HEK293 (cell line): ENCODE measurements around the gene ZNF80.

ENCODE experiments used
- CTCF ChIA-PET: fragments of 350-600 bp; formaldehyde crosslinking; extraction: SDS; loops from one replicate; lab custom pipeline; 2021; ENCODE audit warnings: antibody characterized with exemption; lab: Yijun Ruan, JAX
- POLR2A ChIA-PET: fragments of 300-600 bp; formaldehyde crosslinking; extraction: SDS; loops from one replicate; lab custom pipeline; 2020; ENCODE audit warnings: antibody characterized with exemption, inconsistent platforms; lab: Yijun Ruan, JAX
- H3K27ac ChIP-seq: fragments of 200-500 bp; sonication (Bioruptor generic); 2 replicates; pipeline ENCODE4 v1.5.1; 2014; ENCODE audit warnings: low read depth, low read length, control low read depth, inconsistent platforms; ENCODE audit errors: extremely low read depth
- H3K36me3 ChIP-seq, 2 experiments: fragments of 200-500 bp in 1 of 2; sonication (Bioruptor generic) in 1 of 2; 1 replicate in 1 of 2; 2 replicates in 1 of 2; pipeline ENCODE4 v1.5.1; 2014 to 2017; ENCODE audit warnings: inconsistent platforms in 2 of 2, low read length in 2 of 2; ENCODE audit not compliant: control insufficient read depth in 2 of 2, insufficient read depth in 1 of 2
- H3K4me1 ChIP-seq: fragments of 200-500 bp; sonication (Bioruptor generic); 2 replicates; pipeline ENCODE4 v1.5.1; 2014; ENCODE audit warnings: mild to moderate bottlenecking, low read length, inconsistent platforms; ENCODE audit not compliant: control insufficient read depth, insufficient read depth
- H3K4me3 ChIP-seq: 2 replicates; pipeline ENCODE4 v1.5.1; 2011; ENCODE audit warnings: low read depth, mild to moderate bottlenecking, control low read depth, low read length, moderate library complexity
- H3K9me3 ChIP-seq: fragments of 200-500 bp; sonication (Bioruptor generic); 2 replicates; pipeline ENCODE4 v1.5.1; 2014; ENCODE audit warnings: low read depth, low read length, inconsistent platforms; ENCODE audit not compliant: control insufficient read depth, insufficient read depth
- GLI4 ChIP-seq: fragments of 450-650 bp; formaldehyde crosslinking; IDR thresholded peaks from 2 replicates; pipeline ENCODE4 v1.5.1; 2016; ENCODE audit warnings: missing biosample characterization, missing genetic modification characterization
- KLF1 ChIP-seq: fragments of 450-650 bp; formaldehyde crosslinking; IDR thresholded peaks from 2 replicates; pipeline ENCODE4 v1.5.1; 2016; ENCODE audit warnings: missing biosample characterization, missing genetic modification characterization
- OSR2 ChIP-seq: fragments of 450-650 bp; formaldehyde crosslinking; IDR thresholded peaks from 2 replicates; pipeline ENCODE4 v1.5.1; 2016; ENCODE audit warnings: missing biosample characterization, missing genetic modification characterization
- OVOL3 ChIP-seq: fragments of 450-650 bp; formaldehyde crosslinking; IDR thresholded peaks from 2 replicates; pipeline ENCODE4 v1.5.1; 2016; ENCODE audit warnings: missing biosample characterization, missing genetic modification characterization
- PRDM1 ChIP-seq: fragments of 450-650 bp; formaldehyde crosslinking; IDR thresholded peaks from 2 replicates; pipeline ENCODE4; 2016; ENCODE audit warnings: missing biosample characterization, missing genetic modification characterization
- PRDM2 ChIP-seq: fragments of 450-650 bp; formaldehyde crosslinking; IDR thresholded peaks from 2 replicates; pipeline ENCODE4 v1.5.1; 2016; ENCODE audit warnings: missing biosample characterization, missing genetic modification characterization, borderline replicate concordance
- ZBTB48 ChIP-seq: fragments of 450-650 bp; formaldehyde crosslinking; IDR thresholded peaks from 2 replicates; pipeline ENCODE4 v1.5.1; 2016; ENCODE audit warnings: missing biosample characterization, missing genetic modification characterization
- ZFHX2 ChIP-seq: fragments of 450-650 bp; formaldehyde crosslinking; conservative IDR thresholded peaks from 2 replicates; pipeline ENCODE4 v1.5.1; 2016; ENCODE audit warnings: missing biosample characterization, missing genetic modification characterization
- ZFP41 ChIP-seq: fragments of 450-650 bp; formaldehyde crosslinking; IDR thresholded peaks from 2 replicates; pipeline ENCODE4 v1.5.1; 2016; ENCODE audit warnings: missing biosample characterization, missing genetic modification characterization, borderline replicate concordance
- ZNF10 ChIP-seq: fragments of 450-650 bp; formaldehyde crosslinking; IDR thresholded peaks from 2 replicates; pipeline ENCODE4 v1.5.1; 2017; ENCODE audit warnings: missing biosample characterization, missing genetic modification characterization
- ZNF302 ChIP-seq: fragments of 450-650 bp; formaldehyde crosslinking; IDR thresholded peaks from 2 replicates; pipeline ENCODE4 v1.5.1; 2016; ENCODE audit warnings: missing biosample characterization, missing genetic modification characterization, low read depth
- ZNF324 ChIP-seq: fragments of 450-650 bp; formaldehyde crosslinking; IDR thresholded peaks from 2 replicates; pipeline ENCODE4 v1.5.1; 2016; ENCODE audit warnings: missing biosample characterization, missing genetic modification characterization
- ZNF335 ChIP-seq: fragments of 450-650 bp; formaldehyde crosslinking; conservative IDR thresholded peaks from 2 replicates; pipeline ENCODE4 v1.5.1; 2016; ENCODE audit warnings: missing biosample characterization, missing genetic modification characterization
- ZNF394 ChIP-seq: fragments of 450-650 bp; formaldehyde crosslinking; IDR thresholded peaks from 2 replicates; pipeline ENCODE4 v1.5.1; 2016; ENCODE audit warnings: missing biosample characterization, missing genetic modification characterization, mild to moderate bottlenecking, moderate library complexity, borderline replicate concordance
- ZNF488 ChIP-seq: fragments of 450-650 bp; formaldehyde crosslinking; IDR thresholded peaks from 2 replicates; pipeline ENCODE4 v1.5.1; 2016; ENCODE audit warnings: missing biosample characterization, missing genetic modification characterization
- ZNF571 ChIP-seq: fragments of 450-650 bp; formaldehyde crosslinking; IDR thresholded peaks from 2 replicates; pipeline ENCODE4 v1.5.0; 2017; ENCODE audit warnings: missing biosample characterization, missing genetic modification characterization
- ZNF677 ChIP-seq: fragments of 450-650 bp; IDR thresholded peaks from 2 replicates; pipeline ENCODE4 v1.5.0; 2018; ENCODE audit warnings: missing biosample characterization, mild to moderate bottlenecking, missing genetic modification characterization, moderate library complexity
- ZNF76 ChIP-seq: fragments of 450-650 bp; formaldehyde crosslinking; IDR thresholded peaks from 2 replicates; pipeline ENCODE4; 2016; ENCODE audit warnings: low read depth, missing biosample characterization, missing genetic modification characterization, borderline replicate concordance
- ZNF785 ChIP-seq: fragments of 450-650 bp; formaldehyde crosslinking; IDR thresholded peaks from 2 replicates; pipeline ENCODE4 v1.5.1; 2016; ENCODE audit warnings: missing biosample characterization, missing genetic modification characterization
- TF ChIP-seq, protein P1 (sequence below): fragments of 450-650 bp; formaldehyde crosslinking; IDR thresholded peaks from 2 replicates; pipeline ENCODE4 v1.5.1; 2016; ENCODE audit warnings: missing biosample characterization, missing genetic modification characterization

Gene ZNF80

GRCh38 chr3:114252954-114253353, 15.6 kb upstream of the ZNF80 start (continued):
- no peak for TF ChIP-seq PRDM2 (tag by site-specific recombination)
- TF ChIP-seq, all 188 proteins: peak for 0

DNA sequence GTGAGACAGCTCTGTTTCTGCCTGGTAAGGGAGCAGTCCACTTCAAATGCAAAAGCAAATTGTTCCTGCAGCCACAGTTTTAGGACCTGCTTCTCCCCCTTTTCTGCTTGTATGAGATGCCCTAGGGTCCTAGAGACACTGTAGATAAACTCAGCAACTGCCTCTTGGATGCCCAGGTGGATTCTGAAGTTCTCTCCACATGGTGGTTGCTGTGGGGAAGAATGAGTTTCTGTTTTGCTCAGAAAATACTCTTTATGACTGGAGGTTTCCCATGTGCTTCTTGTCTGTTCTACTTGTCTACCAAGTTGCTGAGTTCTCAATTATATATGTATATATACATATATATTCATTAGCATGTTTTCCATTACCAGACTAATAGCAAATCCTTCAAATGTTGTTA, 5.6 kb upstream of the ZNF80 start:
- no peak overlapping the region for H3K27ac ChIP-seq
- TF ChIP-seq ZNF571 (tag by site-specific recombination): no peak
- no peak for TF ChIP-seq ZNF324
- TF ChIP-seq ZNF785 (tag by site-specific recombination): no peak
- no peak for TF ChIP-seq ZNF76 (tag by site-specific recombination)
- TF ChIP-seq ZFP41 (tag by site-specific recombination): no peak
- TF ChIP-seq PRDM2 (tag by site-specific recombination): no peak
- TF ChIP-seq, protein P1, sequence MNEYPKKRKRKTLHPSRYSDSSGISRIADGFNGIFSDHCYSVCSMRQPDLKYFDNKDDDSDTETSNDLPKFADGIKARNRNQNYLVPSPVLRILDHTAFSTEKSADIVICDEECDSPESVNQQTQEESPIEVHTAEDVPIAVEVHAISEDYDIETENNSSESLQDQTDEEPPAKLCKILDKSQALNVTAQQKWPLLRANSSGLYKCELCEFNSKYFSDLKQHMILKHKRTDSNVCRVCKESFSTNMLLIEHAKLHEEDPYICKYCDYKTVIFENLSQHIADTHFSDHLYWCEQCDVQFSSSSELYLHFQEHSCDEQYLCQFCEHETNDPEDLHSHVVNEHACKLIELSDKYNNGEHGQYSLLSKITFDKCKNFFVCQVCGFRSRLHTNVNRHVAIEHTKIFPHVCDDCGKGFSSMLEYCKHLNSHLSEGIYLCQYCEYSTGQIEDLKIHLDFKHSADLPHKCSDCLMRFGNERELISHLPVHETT: no peak
- TF ChIP-seq ZFHX2 (tag by site-specific recombination): no peak
- no peak for TF ChIP-seq OVOL3 (tag by site-specific recombination)
- H3K4me1 ChIP-seq: no peaks in the 10 kb centered on the region
- H3K4me3 ChIP-seq: no peak overlapping the region
- POLR2A ChIA-PET: no interaction called here
- CTCF ChIA-PET: interaction anchor here (1.6 kb wide), 1 partner anchor 15 kb away, joined by 3 read pairs; no protein-coding TSS in a partner anchor
- no peaks in the 10 kb centered on the region for H3K9me3 ChIP-seq
- H3K36me3 ChIP-seq: no peaks in the 10 kb centered on the region

GRCh38 chr3:114241262-114241661, 3.9 kb upstream of the ZNF80 start:
- Histone ChIP-seq H3K4me1 (no peaks in the 10 kb centered on the region), H3K9me3 (no peaks in the 10 kb centered on the region), H3K27ac (no peak overlapping the region), H3K36me3 (no peaks in the 10 kb centered on the region), H3K4me3 (no peak overlapping the region)
- ChIA-PET POLR2A (no interaction called here), CTCF (interaction anchor here (0.6 kb wide), 1 partner anchor 609 kb away, joined by 3 read pairs; no protein-coding TSS in a partner anchor)
- TF ChIP-seq ZBTB48 (tag by site-specific recombination) (no peak), ZNF394 (tag by site-specific recombination) (no peak), ZNF10 (tag by site-specific recombination) (no peak), ZNF677 (tag by site-specific recombination) (no peak), OSR2 (tag by site-specific recombination) (no peak), KLF1 (tag by site-specific recombination) (no peak), ZNF335 (tag by site-specific recombination) (no peak), PRDM1 (tag by site-specific recombination) (no peak), ZNF302 (tag by site-specific recombination) (no peak), GLI4 (tag by site-specific recombination) (no peak), ZNF488 (tag by site-specific recombination) (no peak)
